IPS-11a (cell line): ENCODE results near the gene QRFPR.
"Not testable (repeated sequence)": the region's sequence is repeated elsewhere in the genome, so short reads cannot be mapped to it uniquely, and the experiment has no call there.

Experiments
- H3K4me3 ChIP-seq: one replicate; pipeline ENCODE4 v1.5.1; 2013; ENCODE audit warnings: low read depth, low read length, control low read depth

Gene QRFPR

DNA sequence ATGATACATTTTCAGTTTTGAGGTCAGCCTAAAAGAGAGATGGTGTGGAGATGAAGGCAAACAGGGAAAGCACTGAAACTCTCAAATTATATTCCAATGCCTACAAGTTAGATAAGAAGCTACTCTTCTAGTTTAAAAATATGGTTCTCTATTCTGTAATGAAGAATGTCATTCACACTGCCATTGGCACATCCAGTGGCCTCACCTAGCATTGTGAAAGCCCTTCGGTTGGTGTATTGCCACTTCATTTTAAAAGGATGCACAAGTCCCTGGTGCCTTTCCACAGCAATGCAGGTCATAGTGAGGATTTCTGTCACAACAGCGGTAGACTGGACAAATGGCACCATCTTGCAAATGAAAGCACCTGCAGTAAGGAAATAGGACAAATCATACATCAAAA lies 40.6 kb downstream of the QRFPR start:
- H3K4me3 ChIP-seq: no peak overlapping the region

DNA sequence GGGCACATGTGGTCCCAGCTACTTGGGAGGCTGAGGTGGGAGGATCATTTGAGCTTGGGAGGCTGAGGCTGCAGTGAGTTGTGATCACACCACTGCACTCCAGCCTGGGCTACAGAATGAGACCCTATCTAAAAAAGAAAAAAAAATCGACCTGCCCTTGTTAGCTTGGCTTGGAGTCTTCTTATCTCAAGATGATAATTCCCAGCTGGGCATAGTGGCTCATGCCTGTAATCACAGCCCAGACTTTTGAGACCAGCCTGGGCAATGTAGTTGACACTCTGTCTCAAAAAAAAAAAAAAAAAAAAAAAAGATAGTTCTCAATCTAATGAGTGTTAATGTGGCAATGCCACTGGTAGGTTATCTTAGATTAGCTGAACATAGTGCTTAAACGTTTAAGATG lies 41.0 kb downstream of the QRFPR start:
- no peak overlapping the region for H3K4me3 ChIP-seq

DNA sequence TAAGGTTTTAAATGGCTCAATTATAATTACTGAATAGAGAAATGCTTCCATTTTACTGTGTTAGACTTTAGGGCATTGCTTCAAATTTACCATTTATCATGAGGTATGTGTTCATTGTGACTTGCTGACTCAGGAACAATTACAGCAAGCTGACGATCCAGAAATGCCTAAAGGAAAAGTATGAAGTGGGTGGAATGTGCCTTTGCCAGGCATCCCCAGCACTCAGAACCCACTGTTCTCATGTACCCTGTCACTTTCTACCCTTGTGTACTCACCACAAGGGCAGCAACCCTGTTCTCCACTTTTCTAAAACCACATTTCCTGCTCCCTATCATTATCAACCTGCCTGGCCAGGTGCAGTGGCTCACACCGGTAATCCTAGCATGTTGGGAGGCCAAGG lies 41.5 kb downstream of the QRFPR start:
- H3K4me3 ChIP-seq: no peak overlapping the region

DNA sequence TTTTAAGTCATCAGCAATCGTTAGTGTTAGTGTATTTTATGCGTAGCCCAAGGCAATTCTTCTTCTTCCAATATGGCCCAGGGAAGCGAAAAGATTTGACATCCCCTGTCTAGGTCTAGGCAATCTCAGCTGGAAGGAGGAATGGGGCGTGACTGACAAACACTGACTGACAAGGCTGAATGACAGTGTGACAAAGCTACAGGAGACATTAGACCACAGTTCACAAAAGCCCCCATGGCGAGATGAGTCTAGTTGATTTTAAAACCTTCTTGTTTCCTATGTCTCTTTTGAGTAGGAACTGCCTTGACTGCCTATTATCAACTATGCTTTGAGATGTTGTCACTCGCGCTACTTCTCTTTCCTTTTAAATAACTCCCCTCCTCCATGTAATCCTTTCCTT lies 42.3 kb downstream of the QRFPR start:
- H3K4me3 ChIP-seq: no peak overlapping the region

DNA sequence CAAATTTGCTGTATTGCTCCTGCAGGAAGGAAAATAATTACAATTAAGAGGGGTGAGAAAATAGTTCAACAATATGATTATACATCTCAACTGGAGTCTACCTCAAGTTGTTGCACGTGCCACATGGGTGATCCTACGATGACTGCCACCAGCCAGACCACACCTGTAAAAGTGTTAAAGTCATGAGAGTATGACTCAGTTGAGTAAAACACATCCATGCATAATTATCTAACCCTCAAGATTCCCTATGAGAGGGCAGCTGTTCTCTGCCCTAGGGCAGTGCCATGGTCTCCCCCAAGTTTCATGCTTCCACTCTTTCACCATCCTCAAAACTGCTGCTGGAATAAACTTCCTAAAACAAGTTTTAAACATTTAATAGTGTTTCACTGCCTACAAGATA lies 44.1 kb downstream of the QRFPR start:
- no peak overlapping the region for H3K4me3 ChIP-seq

DNA sequence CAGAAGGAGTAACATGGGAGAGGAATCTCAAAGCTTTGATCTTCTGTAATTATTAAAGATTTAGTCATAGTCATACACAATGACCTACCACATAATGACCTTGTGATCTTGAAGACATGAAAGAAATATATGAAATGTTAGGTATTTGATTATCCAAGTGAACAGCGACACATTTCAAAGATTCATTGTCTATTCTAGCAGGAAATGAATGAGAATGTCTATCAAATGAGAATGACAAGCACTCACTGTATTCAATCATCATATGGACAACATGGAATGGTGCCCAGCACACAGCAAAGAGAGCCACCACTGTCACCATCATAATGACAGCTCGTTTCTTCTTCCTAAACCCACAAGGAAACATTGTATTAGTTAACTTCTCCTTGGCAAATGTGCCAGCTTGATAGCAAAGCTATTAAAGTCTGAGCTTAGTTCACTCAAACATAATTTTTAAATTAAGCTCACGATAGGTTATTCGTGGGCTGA lies 50.6 kb downstream of the QRFPR start:
- no peak overlapping the region for H3K4me3 ChIP-seq

DNA sequence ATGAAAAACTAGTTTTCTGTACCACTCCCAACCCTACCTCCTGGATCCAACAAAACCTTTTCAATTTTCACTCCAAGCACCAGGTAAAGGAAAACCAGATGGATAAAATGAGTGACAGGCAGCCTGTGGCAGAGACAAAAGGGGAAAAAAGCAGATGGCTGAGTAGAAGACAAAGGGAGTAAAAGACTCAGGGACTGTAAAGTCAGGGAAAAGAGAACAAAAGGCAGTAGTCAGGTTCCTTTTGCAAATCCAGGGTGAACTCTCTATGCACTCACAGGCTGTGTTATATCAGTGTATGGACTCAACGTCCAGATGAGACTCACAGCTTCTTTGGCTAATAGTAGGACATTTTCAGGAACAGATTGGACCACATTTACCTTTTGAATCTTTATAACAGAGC lies 54.2 kb downstream of the QRFPR start:
- H3K4me3 ChIP-seq: no peak overlapping the region

DNA sequence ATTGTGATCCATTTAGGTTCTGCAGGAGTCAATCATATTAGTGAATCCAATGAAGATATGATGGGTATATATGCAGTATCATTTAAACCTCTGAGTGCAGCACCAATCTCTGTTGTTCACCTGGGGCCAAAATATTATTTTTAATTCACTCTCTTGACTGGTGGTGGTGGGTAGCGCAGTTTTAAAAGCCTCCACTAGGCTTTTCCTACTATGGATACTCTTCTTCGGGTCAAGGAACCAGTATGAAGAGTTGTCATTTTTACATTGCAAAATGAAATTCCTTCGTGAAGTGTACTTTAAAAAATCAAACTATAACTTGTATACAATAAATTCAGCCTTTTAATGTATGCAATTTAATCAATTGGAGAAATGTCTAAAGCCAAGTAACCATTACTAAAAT lies 56.5 kb downstream of the QRFPR start:
- no peak overlapping the region for H3K4me3 ChIP-seq

DNA sequence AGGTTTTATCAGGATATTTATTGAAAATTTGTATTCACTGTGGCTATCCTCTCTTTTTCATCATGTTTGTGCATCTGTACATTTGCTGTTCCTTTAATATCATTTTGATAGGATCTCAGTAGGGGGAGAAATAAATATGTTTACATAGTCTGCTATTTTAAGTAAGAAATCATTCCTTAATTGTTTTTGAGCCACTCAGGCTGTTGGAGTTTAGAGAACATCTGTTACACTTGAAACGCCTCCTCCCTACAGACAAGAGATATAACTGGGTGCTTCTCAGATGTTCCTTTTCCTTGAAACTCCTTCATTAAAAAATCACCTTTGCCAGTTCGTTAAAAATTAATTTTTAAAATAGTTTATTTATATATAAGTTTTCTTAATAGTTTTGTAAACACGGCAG lies 59.4 kb downstream of the QRFPR start:
- no peak overlapping the region for H3K4me3 ChIP-seq

DNA sequence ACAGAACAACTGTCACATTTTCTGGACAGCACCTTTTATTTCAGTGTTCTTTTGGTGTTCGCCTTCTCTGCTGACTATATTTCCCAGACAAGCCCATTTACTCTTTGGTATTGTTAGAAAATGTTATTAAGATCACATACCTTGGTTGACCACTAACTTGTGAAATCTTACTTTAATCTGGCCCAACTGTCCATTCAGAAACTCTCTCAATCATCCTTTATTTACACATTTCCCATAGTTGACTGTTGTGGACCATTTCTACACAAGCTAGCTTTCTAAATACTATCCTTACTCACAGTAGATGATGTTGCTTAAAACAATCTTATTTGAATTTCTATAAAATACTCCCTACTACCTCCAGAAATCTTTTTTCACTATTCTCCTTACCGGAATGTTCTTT lies 64.7 kb downstream of the QRFPR start:
- H3K4me3 ChIP-seq: no peak overlapping the region

DNA sequence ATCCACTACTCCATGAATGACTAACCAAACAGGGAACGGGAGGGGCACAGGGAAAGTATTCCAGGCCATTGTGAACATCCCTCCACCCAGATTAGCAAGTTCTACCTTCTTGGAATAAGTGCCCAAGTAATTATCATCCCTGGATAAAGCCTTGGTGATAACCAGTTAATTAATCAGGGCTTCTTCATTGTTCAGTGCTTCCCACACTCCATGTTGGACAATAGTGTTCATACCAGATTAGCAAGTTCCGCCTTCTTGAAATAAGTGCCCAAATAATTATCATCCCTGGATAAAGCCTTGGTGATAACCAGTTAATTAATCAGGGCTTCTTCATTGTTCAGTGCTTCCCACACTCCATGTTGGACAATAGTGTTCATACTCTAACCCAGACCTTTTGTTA lies 67.4 kb downstream of the QRFPR start:
- not testable (repeated sequence) for H3K4me3 ChIP-seq

DNA sequence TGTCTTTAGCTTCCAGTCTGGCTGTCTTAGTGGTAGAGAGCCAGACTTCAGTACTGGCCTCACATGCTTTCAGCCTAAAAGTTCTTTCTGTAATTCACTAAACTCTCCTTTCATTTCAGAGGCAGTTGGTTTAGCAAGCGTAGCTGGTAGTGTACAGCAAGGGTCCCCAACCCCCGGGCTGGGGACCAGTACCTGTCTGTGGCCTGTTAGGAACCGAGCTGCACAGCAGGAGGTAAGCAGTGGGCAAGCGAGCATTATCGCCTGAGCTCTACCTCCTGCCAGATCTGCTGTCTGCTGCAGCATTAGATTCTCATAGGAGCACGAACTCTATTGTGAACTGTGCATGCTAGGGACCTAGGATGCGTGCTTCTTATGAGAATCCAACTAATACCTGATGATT lies 72.0 kb downstream of the QRFPR start:
- no peak overlapping the region for H3K4me3 ChIP-seq

DNA sequence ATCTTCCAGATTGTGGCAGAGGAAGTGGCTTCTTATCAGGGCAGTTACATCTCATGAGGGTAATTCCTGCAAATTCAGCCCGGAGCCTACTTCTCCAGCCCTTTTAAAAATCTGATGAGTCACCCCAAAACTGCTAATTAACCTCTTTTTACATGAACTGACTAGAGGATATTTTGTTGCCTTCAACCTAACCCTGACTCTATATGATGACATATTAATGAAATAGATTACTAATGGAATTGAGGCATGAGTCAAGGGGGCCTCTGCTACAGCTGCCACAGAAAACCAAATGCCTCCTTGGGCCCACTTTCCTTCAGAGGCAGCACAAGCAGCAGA lies 72.5 kb downstream of the QRFPR start:
- H3K4me3 ChIP-seq: no peak overlapping the region

DNA sequence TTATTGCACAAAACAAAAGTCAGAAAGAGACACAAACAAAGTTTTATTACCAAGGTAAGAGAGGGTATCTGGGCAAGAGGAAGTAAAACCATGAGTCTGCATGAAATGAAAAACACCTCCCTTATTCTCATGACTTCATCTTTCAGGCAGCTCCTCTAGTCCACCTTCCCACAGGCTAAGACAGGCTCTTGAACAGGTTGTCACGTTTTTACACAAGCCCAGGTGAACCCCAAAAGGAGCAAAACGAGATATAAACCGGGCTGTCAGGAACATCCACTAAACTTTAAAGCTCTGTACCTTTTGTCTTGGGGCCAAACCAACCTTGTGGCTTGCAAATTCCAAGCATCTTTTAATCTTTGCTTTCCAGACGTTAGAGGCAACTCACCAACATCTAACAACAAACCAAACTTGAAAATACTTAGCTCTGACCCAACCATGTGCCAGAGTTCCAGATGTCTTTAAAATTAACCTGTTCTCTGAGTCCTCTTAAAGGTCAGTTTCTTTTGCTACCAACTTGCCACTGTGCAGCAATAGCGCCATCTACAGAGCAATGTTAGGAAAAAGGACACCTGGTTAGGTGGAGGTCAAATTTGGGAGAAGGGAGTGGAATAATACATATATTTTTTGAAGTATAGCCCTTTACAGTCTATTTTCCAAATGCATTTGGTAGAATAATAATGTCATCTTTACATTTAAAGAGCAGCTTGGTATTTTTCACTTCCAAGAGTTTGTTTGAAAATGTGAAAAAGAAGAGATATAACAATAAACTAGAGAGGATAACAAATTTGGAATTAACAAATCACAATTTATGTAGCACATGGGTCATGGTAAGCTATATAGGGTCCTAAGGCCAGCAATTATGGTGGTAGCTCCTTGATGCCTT lies 73.1 kb downstream of the QRFPR start:
- no peak overlapping the region for H3K4me3 ChIP-seq

DNA sequence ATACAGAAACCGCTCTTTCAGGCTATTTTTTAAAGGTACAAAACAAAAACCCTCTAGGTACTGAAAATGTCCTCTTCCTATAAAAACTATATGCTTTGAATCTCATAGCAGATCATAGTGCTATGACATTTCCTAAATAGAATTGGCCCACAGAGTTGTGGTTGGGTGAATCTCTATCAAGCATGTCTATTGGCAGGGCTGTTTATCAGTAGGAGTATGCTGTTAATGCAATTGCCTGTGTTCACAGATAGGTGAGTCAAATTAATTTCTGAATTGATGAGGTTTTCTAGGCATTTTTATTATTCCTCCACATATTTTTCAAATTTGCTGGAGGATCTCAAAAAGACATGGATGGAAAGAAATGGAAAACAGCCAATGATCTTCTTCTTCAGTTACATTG lies 73.9 kb downstream of the QRFPR start:
- no peak overlapping the region for H3K4me3 ChIP-seq

DNA sequence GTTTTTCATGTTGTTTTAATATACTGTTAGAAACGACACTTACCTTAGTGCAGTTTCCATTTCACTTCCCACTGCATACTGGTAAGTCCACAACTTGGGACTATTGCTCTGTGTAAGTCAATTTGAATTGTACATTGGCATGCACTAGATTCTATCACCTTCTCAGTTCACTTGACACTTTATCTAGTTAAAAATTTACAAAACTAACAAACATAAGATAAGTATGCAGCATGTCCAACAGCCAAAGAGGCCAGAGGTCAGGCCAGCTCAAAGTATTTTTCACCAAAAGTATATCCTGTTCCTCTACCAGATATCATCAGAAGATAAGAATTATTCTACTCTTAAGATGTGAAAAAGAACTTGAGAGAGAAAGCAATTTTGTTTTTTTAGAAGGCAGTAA lies 75.9 kb downstream of the QRFPR start:
- no peak overlapping the region for H3K4me3 ChIP-seq

DNA sequence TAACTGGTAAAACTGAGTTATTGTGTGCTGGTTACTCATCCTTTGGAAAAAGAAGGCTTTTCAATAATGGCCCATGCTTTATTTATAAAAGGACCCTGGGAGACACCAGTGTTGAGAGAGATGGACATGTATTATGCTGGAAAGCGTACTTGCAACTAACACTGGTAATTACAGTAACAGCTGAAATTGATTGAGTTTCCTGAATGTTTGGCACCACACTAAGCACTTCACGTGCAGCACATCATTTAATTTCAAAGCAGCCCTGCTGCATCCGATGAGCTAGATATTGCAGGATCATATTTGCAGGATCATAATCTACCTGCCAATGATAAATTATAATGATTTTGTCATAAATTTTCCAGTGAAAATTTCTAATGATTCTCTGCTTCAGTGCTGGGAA lies 81.5 kb downstream of the QRFPR start:
- no peak overlapping the region for H3K4me3 ChIP-seq

DNA sequence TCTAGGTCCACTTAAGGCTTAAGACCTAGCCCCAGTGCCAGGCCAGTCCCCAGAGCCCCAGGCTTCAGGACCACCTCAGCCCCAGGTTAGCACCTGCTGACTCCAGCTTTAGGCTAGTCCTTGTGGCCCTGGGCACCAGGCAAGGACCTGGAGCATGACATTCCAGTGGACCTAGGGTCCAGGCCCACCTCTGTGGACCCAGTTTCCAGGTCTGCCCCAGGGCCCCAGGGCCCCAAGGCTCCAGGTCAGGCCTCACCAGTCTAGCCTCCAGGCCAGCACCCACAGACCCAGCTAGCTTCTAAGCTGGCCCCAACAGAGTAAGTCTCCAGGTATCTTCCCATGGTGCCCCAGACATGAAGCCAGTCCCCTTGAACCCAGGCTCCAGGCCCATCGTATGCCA lies 97.5 kb downstream of the QRFPR start:
- H3K4me3 ChIP-seq: no peak overlapping the region

DNA sequence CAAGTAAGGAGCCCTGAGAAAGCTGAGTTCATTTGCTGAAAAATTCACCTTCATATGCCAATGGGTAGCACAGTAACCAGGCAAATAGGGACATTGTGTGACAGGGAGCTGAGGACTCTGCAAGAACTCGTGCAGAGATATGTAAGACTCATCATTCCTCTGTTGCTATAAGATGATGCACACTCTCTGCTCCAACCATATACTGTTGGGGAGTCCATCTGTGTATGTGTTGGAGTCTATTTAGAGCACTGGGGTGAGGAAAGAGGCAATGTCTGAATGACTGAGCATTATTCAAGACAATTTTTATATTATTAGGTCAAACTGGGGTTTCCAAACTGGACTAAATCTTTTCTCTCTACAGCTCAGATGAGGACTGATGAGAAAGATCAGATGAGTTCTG lies 100.4 kb downstream of the QRFPR start:
- no peak overlapping the region for H3K4me3 ChIP-seq

DNA sequence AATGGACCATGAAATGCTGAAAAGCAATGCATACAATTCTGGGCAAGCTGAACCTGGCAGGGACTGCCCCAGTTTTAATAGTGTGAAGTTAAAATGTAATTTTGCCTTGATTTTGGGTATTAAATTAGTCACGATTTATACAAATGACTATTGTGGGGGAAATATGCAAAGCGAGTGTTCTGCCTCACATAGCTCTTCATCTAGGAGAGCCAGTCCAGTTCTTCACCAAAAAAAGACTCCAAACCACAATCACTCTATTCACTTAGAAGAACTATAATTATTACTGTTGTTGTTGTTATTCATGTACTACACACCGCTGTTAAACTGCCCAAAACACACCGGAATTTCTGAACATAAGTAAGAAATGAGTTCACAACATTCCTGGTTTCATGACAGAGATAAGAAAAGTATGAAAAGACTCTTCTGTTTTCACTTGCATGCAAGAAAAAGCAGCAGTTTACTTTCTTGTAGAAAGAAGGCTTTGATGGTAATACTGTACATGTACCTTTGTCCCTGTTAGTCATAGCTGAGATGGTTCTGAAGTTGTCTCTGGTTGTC lies 101.9 kb downstream of the QRFPR start:
- no peak overlapping the region for H3K4me3 ChIP-seq
